ENCODE data around the gene SAMD10.

DNA sequence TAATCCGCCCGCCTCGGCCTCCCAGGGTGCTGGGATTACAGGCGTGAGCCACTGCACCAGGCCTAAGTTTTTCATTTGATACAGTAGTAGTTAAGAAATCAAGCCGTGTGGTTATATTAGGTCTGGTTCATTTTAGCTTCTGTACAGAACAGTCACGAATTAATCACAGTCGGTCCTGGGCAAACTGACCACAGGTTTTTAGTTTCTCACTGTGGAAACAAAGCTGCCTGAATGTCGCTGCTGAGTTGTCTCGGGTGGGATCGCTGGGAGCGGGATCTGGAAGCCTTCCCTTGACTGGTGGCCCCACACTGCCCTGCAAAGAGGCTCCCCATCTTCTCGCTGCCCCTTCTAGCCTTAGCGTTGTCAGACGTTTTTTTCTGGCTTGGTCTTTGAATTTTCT, 41.8 kb downstream of the SAMD10 start:
- TF ChIP-seq, protein P1, sequence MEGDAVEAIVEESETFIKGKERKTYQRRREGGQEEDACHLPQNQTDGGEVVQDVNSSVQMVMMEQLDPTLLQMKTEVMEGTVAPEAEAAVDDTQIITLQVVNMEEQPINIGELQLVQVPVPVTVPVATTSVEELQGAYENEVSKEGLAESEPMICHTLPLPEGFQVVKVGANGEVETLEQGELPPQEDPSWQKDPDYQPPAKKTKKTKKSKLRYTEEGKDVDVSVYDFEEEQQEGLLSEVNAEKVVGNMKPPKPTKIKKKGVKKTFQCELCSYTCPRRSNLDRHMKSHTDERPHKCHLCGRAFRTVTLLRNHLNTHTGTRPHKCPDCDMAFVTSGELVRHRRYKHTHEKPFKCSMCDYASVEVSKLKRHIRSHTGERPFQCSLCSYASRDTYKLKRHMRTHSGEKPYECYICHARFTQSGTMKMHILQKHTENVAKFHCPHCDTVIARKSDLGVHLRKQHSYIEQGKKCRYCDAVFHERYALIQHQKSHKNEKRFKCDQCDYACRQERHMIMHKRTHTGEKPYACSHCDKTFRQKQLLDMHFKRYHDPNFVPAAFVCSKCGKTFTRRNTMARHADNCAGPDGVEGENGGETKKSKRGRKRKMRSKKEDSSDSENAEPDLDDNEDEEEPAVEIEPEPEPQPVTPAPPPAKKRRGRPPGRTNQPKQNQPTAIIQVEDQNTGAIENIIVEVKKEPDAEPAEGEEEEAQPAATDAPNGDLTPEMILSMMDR (IDR thresholded peaks at IDR 0.05) = no peak
- TF ChIP-seq EP300 (IDR thresholded peaks at IDR 0.05) (no peak), POLR2A (IDR thresholded peaks at IDR 0.05) (no peak)
